Right renal cortex interstitium (tissue), 3 donors: ENCODE measurements around the gene MTX3. TPM values are rescaled to one million over a fixed set of nuclear protein-coding genes. Genes with fewer than 3 reads are reported as not detected.
A peak's percentile ranks its signal among the peaks of the same experiment; 100 is the strongest.

Experiments
- DNase-seq, 3 donors: peaks; one replicate each; pipeline ENCODE4 v3.0.0-alpha.2; 2013; ENCODE audit warnings: low read depth in 3 of 3, low spot score in 2 of 3
- polyA plus RNA-seq, 3 donors: library from polyadenylated mRNA; unstranded; fragments of 120-200 nt; gene quantifications; one replicate each; pipeline ENCODE4 v1.2.1, GENCODE V29; 2013; ENCODE audit not compliant: insufficient read length in 3 of 3

MTX3 gene
- polyA plus RNA-seq, 3 donors: 21.2 to 23.6 (median 22.2) TPM

GRCh38 chr5:79936646-79937216, 54.3 kb downstream of the MTX3 start:
- no peak for DNase-seq

- DNase-seq: no peak
Observed at GRCh38 chr5:79936002-79936645, 54.9 kb downstream of the MTX3 start.

GRCh38 chr5:79934681-79935080, 56.4 kb downstream of the MTX3 start:
- DNase-seq: no peak

GRCh38 chr5:79932510-79933504, 58.3 kb downstream of the MTX3 start:
- no peak for DNase-seq

GRCh38 chr5:79931866-79932265, 59.2 kb downstream of the MTX3 start:
- DNase-seq: no peak

- DNase-seq: no peak
Observed at GRCh38 chr5:79931409-79931808, 59.7 kb downstream of the MTX3 start.

GRCh38 chr5:79929095-79929494, 62.0 kb downstream of the MTX3 start:
- peak in 2 of 3 donors; percentile 1 to 7 for DNase-seq

Other genes with a start within 250 kb of the MTX3 start
- gene THBS4, start 44.1 kb upstream of the MTX3 start, polyA plus RNA-seq: 10 to 100 TPM; 10.7 to 19.3 (median 15.9) TPM